SK-N-SH treated with all-trans-retinoic acid at 6 μM for 48 hours (cell line): ENCODE measurements around the gene PXMP2.

ENCODE experiments used
- BACH2 ChIP-seq: fragments of 250-450 bp; sonication (Bioruptor Pico); IDR thresholded peaks from 2 replicates; pipeline ENCODE4 v1.9.0; 2021; ENCODE audit warnings: mild to moderate bottlenecking, borderline replicate concordance
- SNAI2 ChIP-seq: fragments of 250-450 bp; sonication (Bioruptor Pico); IDR thresholded peaks from 2 replicates; pipeline ENCODE4 v1.5.0; 2020; ENCODE audit warnings: mild to moderate bottlenecking, moderate library complexity
- ZFP3 ChIP-seq: fragments of 250-450 bp; sonication (Bioruptor Pico); IDR thresholded peaks from 2 replicates; pipeline ENCODE4 v1.5.0; 2020; ENCODE audit warnings: mild to moderate bottlenecking, moderate library complexity
- ZFP30 ChIP-seq: fragments of 450-650 bp; formaldehyde crosslinking; IDR thresholded peaks from 2 replicates; pipeline ENCODE4 v1.5.0; 2022; ENCODE audit warnings: mild to moderate bottlenecking, moderate library complexity
- TF ChIP-seq, protein P1 (sequence below): fragments of 250-450 bp; sonication (Bioruptor Pico); IDR thresholded peaks from 2 replicates; pipeline ENCODE4 v1.5.1; 2020; ENCODE audit warnings: low read depth, mild to moderate bottlenecking, moderate library complexity
- TF ChIP-seq, protein P2 (sequence below): fragments of 250-450 bp; sonication (Bioruptor Pico); IDR thresholded peaks from 2 replicates; pipeline ENCODE4 v1.5.1; 2021; ENCODE audit warnings: mild to moderate bottlenecking, moderate library complexity

DNA sequence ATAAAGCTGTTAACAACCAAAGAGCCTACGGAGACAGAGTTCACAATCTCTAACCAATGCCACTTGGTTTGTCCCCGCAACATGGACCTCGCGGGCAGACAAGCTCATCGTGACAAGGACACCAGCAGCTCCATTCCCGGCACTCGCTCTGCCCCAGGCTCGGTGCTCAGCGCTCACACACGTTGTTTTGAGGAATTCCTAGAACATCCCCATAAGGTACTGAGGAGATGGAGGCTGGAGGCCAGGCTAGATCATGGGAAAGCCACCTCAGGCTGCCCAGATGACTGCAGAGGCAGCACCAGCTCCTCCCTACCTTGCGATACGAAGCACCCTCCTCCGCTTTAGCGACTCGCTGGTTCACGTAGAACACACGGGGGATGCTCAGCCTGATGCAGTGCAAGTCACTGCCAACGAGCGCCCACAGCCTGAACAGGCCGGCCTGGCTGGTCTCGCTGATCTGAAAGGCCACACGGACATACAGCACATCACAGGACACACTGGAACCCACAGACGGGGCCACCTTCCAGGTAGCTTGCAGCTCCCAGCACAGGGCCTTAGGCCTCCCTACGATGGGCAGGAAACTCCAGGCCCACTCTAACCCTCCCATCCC lies 38.7 kb upstream of the PXMP2 start:
- no peak for TF ChIP-seq ZFP3
- TF ChIP-seq BACH2 (CRISPR knock-in tag): no peak
- TF ChIP-seq, protein P1, sequence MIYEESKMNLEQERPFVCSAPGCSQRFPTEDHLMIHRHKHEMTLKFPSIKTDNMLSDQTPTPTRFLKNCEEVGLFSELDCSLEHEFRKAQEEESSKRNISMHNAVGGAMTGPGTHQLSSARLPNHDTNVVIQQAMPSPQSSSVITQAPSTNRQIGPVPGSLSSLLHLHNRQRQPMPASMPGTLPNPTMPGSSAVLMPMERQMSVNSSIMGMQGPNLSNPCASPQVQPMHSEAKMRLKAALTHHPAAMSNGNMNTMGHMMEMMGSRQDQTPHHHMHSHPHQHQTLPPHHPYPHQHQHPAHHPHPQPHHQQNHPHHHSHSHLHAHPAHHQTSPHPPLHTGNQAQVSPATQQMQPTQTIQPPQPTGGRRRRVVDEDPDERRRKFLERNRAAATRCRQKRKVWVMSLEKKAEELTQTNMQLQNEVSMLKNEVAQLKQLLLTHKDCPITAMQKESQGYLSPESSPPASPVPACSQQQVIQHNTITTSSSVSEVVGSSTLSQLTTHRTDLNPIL (CRISPR knock-in tag): no peak
- TF ChIP-seq, protein P2, sequence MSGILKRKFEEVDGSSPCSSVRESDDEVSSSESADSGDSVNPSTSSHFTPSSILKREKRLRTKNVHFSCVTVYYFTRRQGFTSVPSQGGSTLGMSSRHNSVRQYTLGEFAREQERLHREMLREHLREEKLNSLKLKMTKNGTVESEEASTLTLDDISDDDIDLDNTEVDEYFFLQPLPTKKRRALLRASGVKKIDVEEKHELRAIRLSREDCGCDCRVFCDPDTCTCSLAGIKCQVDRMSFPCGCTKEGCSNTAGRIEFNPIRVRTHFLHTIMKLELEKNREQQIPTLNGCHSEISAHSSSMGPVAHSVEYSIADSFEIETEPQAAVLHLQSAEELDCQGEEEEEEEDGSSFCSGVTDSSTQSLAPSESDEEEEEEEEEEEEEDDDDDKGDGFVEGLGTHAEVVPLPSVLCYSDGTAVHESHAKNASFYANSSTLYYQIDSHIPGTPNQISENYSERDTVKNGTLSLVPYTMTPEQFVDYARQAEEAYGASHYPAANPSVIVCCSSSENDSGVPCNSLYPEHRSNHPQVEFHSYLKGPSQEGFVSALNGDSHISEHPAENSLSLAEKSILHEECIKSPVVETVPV (CRISPR knock-in tag): no peak
- TF ChIP-seq ZFP30: no peak
- no peak for TF ChIP-seq SNAI2
